H1 (cell line): ENCODE measurements around the gene PTPRD. TPM values are rescaled to one million over a fixed set of nuclear protein-coding genes. Genes with fewer than 3 reads are reported as not detected.

Experiments used
- CTCF ChIA-PET: fragments of 300-600 bp; sonication (Branson Sonifier 250); formaldehyde crosslinking; loops from one replicate; lab custom pipeline; 2021; ENCODE audit not compliant: partially characterized antibody; lab: Charles Lee
- POLR2A ChIA-PET: fragments of 300-600 bp; sonication (Branson Sonifier 250); formaldehyde crosslinking; loops from one replicate; lab custom pipeline; 2021; ENCODE audit warnings: inconsistent platforms; ENCODE audit not compliant: partially characterized antibody; lab: Charles Lee
- DNase-seq, 2 experiments: peaks; one replicate each; pipeline versions ENCODE4 v3.0.0 to v3.0.0-alpha.2; 2010 to 2022; ENCODE audit warnings: low spot score in 2 of 2, low read depth in 1 of 2, mixed read lengths in 1 of 2
- FAIRE-seq: peaks from 2 replicates; lab custom pipeline; 2011; peaks lifted over from hg19 to GRCh38; lab: Jason Lieb, UNC
- H2AFZ ChIP-seq: 2 replicates; pipeline ENCODE4 v1.8.1; 2012; ENCODE audit warnings: low read length, inconsistent platforms
- H2AK5ac ChIP-seq: 2 replicates; pipeline ENCODE4 v1.6.1; 2013; ENCODE audit warnings: low read depth, low read length
- H2BK120ac ChIP-seq: replicated peaks from 2 replicates; pipeline ENCODE3; 2013; ENCODE audit warnings: low read depth, low read length, inconsistent platforms
- H2BK12ac ChIP-seq: 2 replicates; pipeline ENCODE4 v1.6.1; 2013; ENCODE audit warnings: low read depth, low read length
- H2BK15ac ChIP-seq: 2 replicates; pipeline ENCODE4 v1.6.1; 2013; ENCODE audit warnings: low read length
- H2BK20ac ChIP-seq: 2 replicates; pipeline ENCODE4 v1.6.1; 2013; ENCODE audit warnings: low read length
- H2BK5ac ChIP-seq: 2 replicates; pipeline ENCODE4 v1.6.1; 2013; ENCODE audit warnings: low read depth, low read length
- H3K14ac ChIP-seq: 2 replicates; pipeline ENCODE4 v1.6.1; 2013; ENCODE audit warnings: inconsistent platforms; ENCODE audit not compliant: insufficient read length
- H3K18ac ChIP-seq: 2 replicates; pipeline ENCODE4 v1.6.1; 2013; ENCODE audit warnings: low read length; ENCODE audit errors: extremely low read depth
- H3K23ac ChIP-seq: 2 replicates; pipeline ENCODE4 v1.6.1; 2013; ENCODE audit warnings: inconsistent platforms; ENCODE audit not compliant: insufficient read length
- H3K23me2 ChIP-seq: 2 replicates; pipeline ENCODE4 v1.6.1; 2013; ENCODE audit warnings: low read depth, low read length
- H3K27ac ChIP-seq: 2 replicates; pipeline ENCODE4 v1.6.1; 2011; ENCODE audit warnings: low read depth, low read length, inconsistent platforms
- H3K27me3 ChIP-seq, 4 experiments: replicated peaks in 1 of 4; 1 replicate in 1 of 4; 2 replicates in 3 of 4; pipeline versions ENCODE4 v1.6.1 to v1.8.1; 2011 to 2013; ENCODE audit warnings: low read length in 3 of 4, mild to moderate bottlenecking in 3 of 4, inconsistent platforms in 2 of 4, mixed read lengths in 2 of 4, moderate library complexity in 1 of 4; ENCODE audit not compliant: control insufficient read depth in 3 of 4, insufficient read depth in 3 of 4; ENCODE audit errors: extremely low read depth in 1 of 4
- H3K36me3 ChIP-seq, 4 experiments: 2 replicates each; pipeline versions ENCODE4 v1.6.1 to v1.8.1; 2011 to 2013; ENCODE audit warnings: mild to moderate bottlenecking in 4 of 4, low read length in 3 of 4, moderate library complexity in 2 of 4, control low read depth in 1 of 4, inconsistent platforms in 1 of 4; ENCODE audit not compliant: insufficient read depth in 4 of 4, control insufficient read depth in 2 of 4
- H3K4ac ChIP-seq: replicated peaks from 2 replicates; pipeline ENCODE3; 2013; ENCODE audit warnings: low read length, low read depth, mixed read lengths, inconsistent platforms; ENCODE audit not compliant: insufficient read length
- H3K4me1 ChIP-seq, 4 experiments: replicated peaks in 1 of 4; 1 replicate in 1 of 4; 2 replicates in 3 of 4; pipeline versions ENCODE4 v1.6.1 to v1.8.1; 2011 to 2013; ENCODE audit warnings: low read length in 3 of 4, inconsistent platforms in 2 of 4, mixed read lengths in 1 of 4; ENCODE audit not compliant: insufficient read depth in 4 of 4, control insufficient read depth in 3 of 4
- H3K4me2 ChIP-seq, 2 experiments: 2 replicates each; pipeline versions ENCODE4 v1.6.1 to v1.8.1; 2011 to 2013; ENCODE audit warnings: low read depth in 2 of 2, low read length in 2 of 2, control low read depth in 1 of 2, inconsistent platforms in 1 of 2, mild to moderate bottlenecking in 1 of 2; ENCODE audit not compliant: insufficient read depth in 1 of 2
- H3K4me3 ChIP-seq, 4 experiments: fragments of 200-600, 300-600 bp in 1 of 4; sonication (generic), shearing (Covaris generic), sonication (Bioruptor Twin) in 1 of 4; 2 replicates each; pipeline versions ENCODE4 v1.5.1 to v1.8.1; 2011 to 2016; ENCODE audit warnings: low read length in 4 of 4, low read depth in 3 of 4, control low read depth in 2 of 4, inconsistent platforms in 2 of 4, mild to moderate bottlenecking in 2 of 4, mixed read lengths in 1 of 4, moderate library complexity in 1 of 4; ENCODE audit not compliant: insufficient read depth in 2 of 4; ENCODE audit errors: extremely low read depth in 1 of 4
- H3K56ac ChIP-seq: replicated peaks from 2 replicates; pipeline ENCODE3; 2013; ENCODE audit warnings: low read depth, mild to moderate bottlenecking, mixed read lengths, low read length, inconsistent platforms; ENCODE audit not compliant: insufficient read length
- H3K79me1 ChIP-seq: 2 replicates; pipeline ENCODE4 v1.6.1; 2013; ENCODE audit warnings: low read depth, low read length, control low read depth
- H3K79me2 ChIP-seq, 2 experiments: 2 replicates each; pipeline versions ENCODE4 v1.6.1 to v1.8.1; 2012 to 2013; ENCODE audit warnings: low read length in 2 of 2, mild to moderate bottlenecking in 2 of 2, inconsistent platforms in 1 of 2; ENCODE audit not compliant: insufficient read depth in 2 of 2, control insufficient read depth in 1 of 2
- H3K9ac ChIP-seq, 4 experiments: replicated peaks in 1 of 4; 1 replicate in 1 of 4; 2 replicates in 3 of 4; pipeline versions ENCODE4 v1.6.1 to v1.8.1; 2011 to 2013; ENCODE audit warnings: low read depth in 3 of 4, low read length in 3 of 4, control low read depth in 2 of 4, mild to moderate bottlenecking in 2 of 4, moderate library complexity in 2 of 4, inconsistent platforms in 1 of 4; ENCODE audit errors: extremely low read depth in 1 of 4
- H3K9me3 ChIP-seq, 2 experiments: 2 replicates each; pipeline versions ENCODE4 v1.6.1 to v1.8.1; 2012 to 2013; ENCODE audit warnings: mild to moderate bottlenecking in 2 of 2, moderate library complexity in 2 of 2, control low read depth in 1 of 2, inconsistent platforms in 1 of 2, low read depth in 1 of 2, low read length in 1 of 2, mixed read lengths in 1 of 2; ENCODE audit not compliant: insufficient read depth in 2 of 2
- H4K20me1 ChIP-seq, 2 experiments: replicated peaks in 1 of 2; 2 replicates each; pipeline versions ENCODE3 to v1.8.1; 2011 to 2013; ENCODE audit warnings: inconsistent platforms in 2 of 2, low read length in 2 of 2, mild to moderate bottlenecking in 1 of 2; ENCODE audit not compliant: insufficient read depth in 2 of 2, control insufficient read depth in 1 of 2
- H4K5ac ChIP-seq: 2 replicates; pipeline ENCODE4 v1.6.1; 2013; ENCODE audit warnings: low read length, low read depth, mixed read lengths, inconsistent platforms; ENCODE audit not compliant: insufficient read length
- H4K8ac ChIP-seq: 2 replicates; pipeline ENCODE4 v1.8.0; 2013; ENCODE audit warnings: mild to moderate bottlenecking, moderate library complexity, low read length, inconsistent platforms; ENCODE audit not compliant: insufficient read depth; ENCODE audit errors: extremely low read depth
- H4K91ac ChIP-seq: replicated peaks from 2 replicates; pipeline ENCODE3; 2013; ENCODE audit warnings: low read length, mixed read lengths, inconsistent platforms; ENCODE audit not compliant: insufficient read length
- CTBP2 ChIP-seq: IDR thresholded peaks from 2 replicates; pipeline ENCODE4 v1.7.0; 2011; ENCODE audit warnings: borderline replicate concordance, mild to moderate bottlenecking, moderate library complexity, mixed read lengths, low read length; ENCODE audit not compliant: insufficient read depth, insufficient read length
- EGR1 ChIP-seq: IDR thresholded peaks from 2 replicates; pipeline ENCODE4 v1.6.1; 2011; ENCODE audit warnings: low read depth, low read length, borderline replicate concordance
- GABPA ChIP-seq: IDR thresholded peaks from 2 replicates; pipeline ENCODE4 v1.6.1; 2011; ENCODE audit warnings: mild to moderate bottlenecking, low read length, moderate library complexity, borderline replicate concordance; ENCODE audit not compliant: insufficient read depth
- MAFK ChIP-seq: IDR thresholded peaks from 2 replicates; pipeline ENCODE4 v1.6.1; 2012; ENCODE audit warnings: low read depth, mild to moderate bottlenecking, improper control_type of control experiment, low read length
- POU5F1 ChIP-seq: IDR thresholded peaks from 2 replicates; pipeline ENCODE4 v1.6.1; 2011; ENCODE audit warnings: low read depth, mild to moderate bottlenecking, low read length, moderate library complexity
- RAD21 ChIP-seq, 2 experiments: IDR thresholded peaks in 1 of 2; conservative IDR thresholded peaks in 1 of 2; 2 replicates each; pipeline ENCODE4 v1.6.1; 2011; ENCODE audit warnings: low read depth in 2 of 2, low read length in 2 of 2, improper control_type of control experiment in 1 of 2, inconsistent platforms in 1 of 2, mild to moderate bottlenecking in 1 of 2, moderate library complexity in 1 of 2
- WGBS, 2 experiments: shearing (Covaris generic) in 1 of 2; methylation state at CpG; one replicate each; pipeline versions ENCODE4 v1.1.6 to v1.1.7; 2013 to 2015; ENCODE audit warnings: low lambda C conversion rate in 2 of 2, mixed read lengths in 2 of 2, inconsistent platforms in 1 of 2, low coverage in 1 of 2, missing lambda C conversion rate in 1 of 2; ENCODE audit not compliant: insufficient replicate concordance in 2 of 2, insufficient coverage in 1 of 2, insufficient read length in 1 of 2; ENCODE audit errors: extremely low coverage in 1 of 2, missing lambda C conversion rate in 1 of 2; 5-methylcytosine and 5-hydroxymethylcytosine counted together
- polyA plus RNA-seq, 7 experiments: library from polyadenylated mRNA; depleted of rRNA in 3 of 7; stranded (reverse) in 5 of 7; unstranded in 2 of 7; fragments of >200 nt in 5 of 7; fragments of 200-250 nt in 2 of 7; gene quantifications; 1 replicate in 5 of 7; 2 replicates in 1 of 7; 4 replicates in 1 of 7; pipeline versions ENCODE4 v1.2.1 to v1.2.3, GENCODE V29; 2011 to 2013; ENCODE audit warnings: missing spikeins in 2 of 7, mixed read lengths in 2 of 7
- total RNA-seq: library from RNA; stranded (reverse); fragmentation: NEBNext Ultra II Directional; extraction: Animal tissue kit (Norgen Biotek cat#: 25700); gene quantifications from 2 replicates; pipeline ENCODE4 v1.2.1, GENCODE V29; 2021
- TF ChIP-seq, protein P1 (sequence below): IDR thresholded peaks from 2 replicates; pipeline ENCODE4 v1.6.1; 2011; ENCODE audit warnings: low read length, improper control_type of control experiment

The PTPRD gene
- total and polyA plus RNA-seq, 2 of the 8 experiments (the other 6 are each of a cell fraction or from before 2014, with no cell fraction given): 17.2 to 77.0 TPM

- 88% methylated on average over 2 of the region's 2 CpGs; no CpG with 5 or more reads in 1 of the 2 experiments for WGBS, 2 experiments
These were observed 271.7 kb downstream of the PTPRD start for GRCh38 chr9:10341057-10341456.

More at GRCh38 chr9:10341057-10341456, 271.7 kb downstream of the PTPRD start:
- H3K4me2 ChIP-seq: no peak overlapping the region
- DNase-seq: no peak
- no peak overlapping the region for H3K4ac ChIP-seq
- no peaks in the 10 kb centered on the region for H3K79me1 ChIP-seq
- H2BK120ac ChIP-seq: no peak overlapping the region
- no peaks in the 10 kb centered on the region for H4K20me1 ChIP-seq
- H2BK5ac ChIP-seq: no peak overlapping the region
- no peak overlapping the region for H3K56ac ChIP-seq
- no peak overlapping the region for H2BK20ac ChIP-seq
- H3K4me1 ChIP-seq: peaks cover 0 to 7% (median 0%) of the 10 kb centered on the region in 4 experiments; a peak in 1 of 7 replicates
- H2BK15ac ChIP-seq: no peak overlapping the region
- H3K79me2 ChIP-seq: no peaks in the 10 kb centered on the region
- no peak overlapping the region for H2AFZ ChIP-seq
- H3K14ac ChIP-seq: no peak overlapping the region
- H3K23me2 ChIP-seq: no peaks in the 10 kb centered on the region
- H3K27ac ChIP-seq: no peak overlapping the region
- H3K9ac ChIP-seq: no peak overlapping the region
- H3K36me3 ChIP-seq: no peaks in the 10 kb centered on the region
- ChIA-PET POLR2A (no interaction called here), CTCF (interaction anchor here (0.6 kb wide), 1 partner anchor 15 kb away, joined by 3 read pairs; no protein-coding TSS in a partner anchor)
- no peaks in the 10 kb centered on the region for H3K9me3 ChIP-seq
- no peak overlapping the region for H3K23ac ChIP-seq
- no peak for FAIRE-seq
- no peak overlapping the region for H4K5ac ChIP-seq
- no peak overlapping the region for H4K91ac ChIP-seq
- no peak overlapping the region for H2AK5ac ChIP-seq
- no peak overlapping the region for H3K18ac ChIP-seq
- H3K27me3 ChIP-seq: peaks cover 0 to 3% (median 0%) of the 10 kb centered on the region in 4 experiments; a peak in 1 of 7 replicates
- H3K4me3 ChIP-seq: no peak overlapping the region
- H4K8ac ChIP-seq: no peak overlapping the region
- TF ChIP-seq GABPA (no peak), CTBP2 (no peak), EGR1 (no peak), RAD21 (IDR thresholded peaks at IDR 0.05 in 1 of 2, conservative IDR thresholded peaks at IDR 0.05 in 1 of 2; ENCODE audit: low read depth in 2 of 2, low read length in 2 of 2) (no peak), MAFK (no peak), POU5F1 (no peak)
- TF ChIP-seq, protein P1, sequence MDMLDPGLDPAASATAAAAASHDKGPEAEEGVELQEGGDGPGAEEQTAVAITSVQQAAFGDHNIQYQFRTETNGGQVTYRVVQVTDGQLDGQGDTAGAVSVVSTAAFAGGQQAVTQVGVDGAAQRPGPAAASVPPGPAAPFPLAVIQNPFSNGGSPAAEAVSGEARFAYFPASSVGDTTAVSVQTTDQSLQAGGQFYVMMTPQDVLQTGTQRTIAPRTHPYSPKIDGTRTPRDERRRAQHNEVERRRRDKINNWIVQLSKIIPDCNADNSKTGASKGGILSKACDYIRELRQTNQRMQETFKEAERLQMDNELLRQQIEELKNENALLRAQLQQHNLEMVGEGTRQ: no peak
- no peak overlapping the region for H2BK12ac ChIP-seq
